CD4-positive, alpha-beta T cell treated with Interleukin-4 for 4 hours (primary cell): ENCODE results near the gene TBC1D24.
"Not testable (repeated sequence)": the region's sequence is repeated elsewhere in the genome, so short reads cannot be mapped to it uniquely, and the experiment has no call there.

Experiments
- DNase-seq: peaks from one replicate; pipeline ENCODE4 v3.0.0-alpha.2; 2020

Gene TBC1D24

DNA sequence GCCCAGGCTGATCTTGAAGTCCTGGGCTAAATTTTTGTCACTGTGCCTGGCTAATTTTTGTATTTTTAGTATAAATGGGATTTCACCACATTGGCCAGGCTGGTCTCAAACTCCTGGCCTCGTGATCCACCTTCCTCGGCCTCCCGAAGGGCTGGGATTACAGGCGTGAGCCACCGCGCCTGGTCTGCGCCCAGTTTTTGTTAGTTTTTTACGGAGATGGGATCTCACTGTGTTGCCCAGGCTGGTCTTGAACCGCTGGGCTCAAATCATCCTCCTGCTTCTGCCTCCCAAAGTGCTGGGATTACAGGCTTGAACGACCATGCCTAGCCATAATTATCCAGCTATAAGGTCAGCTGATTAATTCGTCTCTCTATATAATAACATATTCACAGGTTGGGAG is 59.0 kb downstream of the TBC1D24 start:
- no peak for DNase-seq

DNA sequence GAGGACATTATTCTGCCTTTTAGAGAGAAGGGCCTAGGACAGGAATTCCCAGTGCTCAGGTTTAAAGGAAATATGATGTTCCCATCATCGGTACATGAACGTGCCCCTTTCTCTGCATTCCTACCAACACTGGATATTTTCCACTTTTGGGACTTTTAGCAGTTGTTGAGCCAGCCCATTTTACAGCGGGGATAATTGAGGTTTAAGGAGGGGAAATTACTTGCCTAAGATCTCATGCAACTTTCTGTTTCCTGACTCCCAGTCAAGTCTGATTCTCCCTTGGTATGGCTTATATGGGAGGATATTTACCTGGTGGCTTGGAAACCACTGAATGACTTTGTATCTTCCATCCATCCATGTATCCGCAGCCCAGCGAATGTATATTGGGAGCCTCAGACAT is 59.4 kb downstream of the TBC1D24 start:
- not testable (repeated sequence) for DNase-seq

DNA sequence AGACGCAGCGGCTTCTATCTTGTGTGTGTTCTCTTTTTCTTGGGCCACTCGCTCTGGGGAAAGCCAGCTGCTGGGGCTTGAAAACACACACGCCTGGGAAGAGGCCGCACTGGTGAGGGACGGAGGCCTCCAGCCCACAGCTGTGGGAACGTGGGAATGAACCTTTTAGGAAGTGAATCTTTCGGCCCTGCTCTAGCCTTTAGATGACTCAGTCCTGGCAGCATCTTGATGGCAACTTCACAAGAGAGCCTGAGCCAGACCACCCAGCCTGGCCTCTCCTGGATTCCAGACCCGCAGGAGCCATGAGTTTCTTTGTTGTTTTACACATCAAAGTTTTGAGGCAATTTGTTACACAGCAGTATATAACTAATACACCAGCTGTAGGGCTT is 60.7 kb downstream of the TBC1D24 start:
- no peak for DNase-seq

GRCh38 chr16:2537451-2538379 is 62.8 kb downstream of the TBC1D24 start, which contains the start of gene PDPK1:
TSS of gene PDPK1 (plus strand) at chr16:2538021. CDS start at chr16:2538113, 92 bp downstream.
- DNase-seq = peak; percentile 95

DNA sequence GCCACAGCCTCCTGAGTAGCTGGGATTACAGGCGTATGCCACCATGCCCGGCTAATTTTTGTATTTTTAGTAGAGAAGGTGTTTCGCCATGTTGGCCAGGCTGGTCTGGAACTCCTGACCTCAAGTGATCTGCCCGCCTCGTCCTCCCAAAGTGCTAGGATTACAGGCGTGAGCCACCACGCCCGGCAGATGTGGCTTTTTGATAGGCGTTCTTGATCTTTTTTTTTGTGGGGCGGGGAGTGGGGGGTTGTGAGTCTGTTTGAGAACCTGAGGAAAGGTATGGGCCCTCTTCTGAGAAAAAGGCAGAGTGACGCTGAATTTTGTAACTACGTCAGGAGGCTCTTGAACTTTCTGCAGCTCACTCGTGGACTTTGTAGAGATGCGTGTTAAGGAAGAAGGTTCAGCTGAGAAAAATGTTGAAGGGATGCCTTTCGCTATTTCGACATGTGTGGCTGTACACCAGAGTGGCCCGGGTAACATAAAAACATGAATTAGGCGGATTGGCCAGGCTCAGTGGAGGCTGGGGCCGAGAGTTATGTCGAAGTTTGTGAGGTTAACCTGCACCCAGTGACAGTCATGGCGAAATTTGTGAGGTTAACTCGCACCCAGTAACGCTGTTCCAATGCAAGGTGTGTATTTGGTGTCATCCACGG is 64.4 kb downstream of the TBC1D24 start:
- DNase-seq = not testable (repeated sequence)

GRCh38 chr16:2539845-2540458 is 65.0 kb downstream of the TBC1D24 start:
- DNase-seq = not testable (repeated sequence)

DNA sequence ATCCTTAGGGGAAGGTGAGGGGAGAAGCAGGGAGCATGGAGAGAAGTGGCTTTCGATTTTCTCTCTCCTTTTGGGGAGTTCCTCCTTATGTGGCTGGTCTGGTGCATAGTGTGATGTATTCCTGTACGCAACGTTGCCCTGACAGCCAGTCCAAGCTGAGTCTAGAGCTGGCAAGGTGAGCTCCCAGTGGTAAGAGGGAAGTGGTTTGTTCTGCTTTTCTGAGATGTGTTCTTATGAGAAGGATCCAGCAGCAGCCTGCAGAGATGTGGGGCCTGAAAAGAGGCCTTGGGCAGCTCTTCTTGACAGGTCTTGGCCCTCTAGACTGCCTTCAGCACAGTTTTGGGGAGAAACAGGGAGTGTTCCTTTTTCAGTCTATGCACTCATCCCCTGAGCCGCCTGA is 66.0 kb downstream of the TBC1D24 start:
- not testable (repeated sequence) for DNase-seq

DNA sequence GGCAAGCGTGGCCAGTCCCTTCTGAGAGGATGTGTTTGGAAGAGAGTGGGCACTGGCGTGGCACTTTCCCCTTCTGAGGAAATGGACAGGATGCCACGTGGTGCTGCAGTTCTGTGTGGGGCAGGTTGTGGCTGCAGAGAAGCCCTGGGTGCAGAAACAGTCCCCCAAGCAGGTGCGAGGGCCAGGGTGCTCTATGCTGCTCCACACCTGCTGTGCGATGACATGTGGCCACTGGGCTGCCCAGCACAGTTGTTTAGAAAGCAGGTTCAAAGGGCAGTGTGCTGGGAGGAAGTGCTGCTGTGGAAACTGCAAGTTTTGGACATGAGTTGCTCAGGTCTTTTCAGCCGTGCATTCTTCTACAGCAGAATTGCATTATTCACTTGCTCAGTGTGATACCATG is 66.5 kb downstream of the TBC1D24 start:
- DNase-seq = not testable (repeated sequence)

DNA sequence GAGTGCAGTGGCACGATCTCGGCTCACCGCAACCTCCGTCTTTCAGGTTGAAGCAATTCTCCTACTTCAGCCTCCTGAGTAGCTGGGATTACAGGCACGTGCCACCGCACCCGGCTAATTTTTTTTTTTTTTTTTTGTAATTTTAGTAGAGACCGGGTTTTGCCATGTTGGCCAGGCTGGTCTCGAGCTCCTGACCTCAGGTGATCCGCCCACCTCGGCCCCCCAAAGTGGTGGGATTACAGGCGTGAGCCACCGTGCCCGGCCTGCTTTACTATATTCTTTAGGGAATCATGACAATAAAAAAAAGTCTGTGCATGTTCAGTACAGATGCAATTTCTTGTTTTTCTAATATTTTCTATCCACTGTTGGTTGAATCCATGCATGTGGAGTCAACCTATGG is 68.8 kb downstream of the TBC1D24 start:
- DNase-seq = not testable (repeated sequence)

DNA sequence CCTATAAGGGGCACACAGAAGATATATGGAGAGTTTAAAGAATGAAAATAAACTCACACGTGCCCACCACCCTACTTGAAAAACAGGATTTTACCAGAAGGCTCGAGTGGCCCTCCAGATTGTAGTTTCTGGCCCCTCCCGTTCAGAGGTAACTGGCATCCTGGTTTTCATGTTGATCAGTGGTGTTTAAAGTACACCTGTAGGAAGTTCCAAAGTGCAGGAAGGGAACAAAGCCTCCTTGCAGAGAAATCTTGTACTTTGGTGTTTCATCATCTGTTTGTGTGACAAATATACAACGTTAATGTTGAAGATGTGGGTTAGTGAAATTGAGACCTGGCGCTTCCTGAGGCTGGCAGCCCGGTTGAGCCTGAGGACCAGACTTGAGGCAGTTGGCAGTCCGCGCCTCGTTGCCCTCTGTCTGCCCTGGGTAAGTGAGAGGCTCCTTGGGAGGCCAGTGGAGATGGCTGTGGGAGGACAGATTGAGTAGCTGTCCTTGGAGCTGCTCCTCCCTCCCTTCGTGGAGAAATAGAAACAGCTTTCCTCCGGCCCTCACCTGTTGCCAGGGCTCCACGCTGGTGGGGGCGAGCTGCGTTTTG is 75.5 kb downstream of the TBC1D24 start:
- DNase-seq = not testable (repeated sequence)

DNA sequence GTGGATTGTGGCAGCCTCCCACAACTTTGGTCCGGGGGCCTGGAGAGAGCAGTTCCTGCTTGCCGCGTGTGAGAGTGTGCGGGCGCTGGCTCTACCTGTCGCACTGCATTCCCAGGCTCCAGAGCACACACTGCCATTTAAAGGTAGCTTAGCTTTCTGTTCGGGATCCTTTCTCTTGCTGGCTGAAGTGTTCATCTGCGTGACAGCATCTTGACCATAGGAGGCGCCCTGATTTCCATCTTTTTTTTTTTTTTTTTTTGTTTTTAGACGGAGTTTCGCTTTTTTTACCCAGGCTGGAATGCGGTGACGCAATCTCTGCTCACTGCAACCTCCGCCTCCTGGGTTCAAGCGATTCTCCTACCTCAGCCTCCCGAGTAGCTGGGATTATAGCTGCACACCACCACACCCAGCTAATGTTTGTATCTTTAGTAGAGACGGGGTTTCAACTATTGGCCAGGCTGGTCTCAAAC is 76.5 kb downstream of the TBC1D24 start:
- not testable (repeated sequence) for DNase-seq

GRCh38 chr16:2554709-2555425 is 79.9 kb downstream of the TBC1D24 start:
- not testable (repeated sequence) for DNase-seq
